Caki2 (cell line): ENCODE results near the gene RFX7. TPM values are rescaled to one million over a fixed set of nuclear protein-coding genes. Genes with fewer than 3 reads are reported as not detected.
A peak's percentile ranks its signal among the peaks of the same experiment; 100 is the strongest.
"Not testable (repeated sequence)": the region's sequence is repeated elsewhere in the genome, so short reads cannot be mapped to it uniquely, and the experiment has no call there.

Source experiments
- DNase-seq: peaks from one replicate; pipeline ENCODE4 v3.0.0-alpha.2; 2015; ENCODE audit warnings: low read depth
- in situ Hi-C: cut with HindIII; loops from 2 replicates; pipeline ENCODE4 v1.10.0; 2016; ENCODE audit warnings: low sequenced_read_pairs, low pct_unique_long_range_greater_than_20kb, mixed read lengths
- total RNA-seq: library from RNA; depleted of rRNA; stranded (reverse); fragments of >200 nt; shearing (Covaris generic); gene quantifications from 2 replicates; pipeline ENCODE4 v1.2.3, GENCODE V29; 2014; ENCODE audit warnings: low replicate concordance; rRNA removed

RFX7 gene
- 0.98 and 2.4 TPM in 2 replicates for total RNA-seq

DNA sequence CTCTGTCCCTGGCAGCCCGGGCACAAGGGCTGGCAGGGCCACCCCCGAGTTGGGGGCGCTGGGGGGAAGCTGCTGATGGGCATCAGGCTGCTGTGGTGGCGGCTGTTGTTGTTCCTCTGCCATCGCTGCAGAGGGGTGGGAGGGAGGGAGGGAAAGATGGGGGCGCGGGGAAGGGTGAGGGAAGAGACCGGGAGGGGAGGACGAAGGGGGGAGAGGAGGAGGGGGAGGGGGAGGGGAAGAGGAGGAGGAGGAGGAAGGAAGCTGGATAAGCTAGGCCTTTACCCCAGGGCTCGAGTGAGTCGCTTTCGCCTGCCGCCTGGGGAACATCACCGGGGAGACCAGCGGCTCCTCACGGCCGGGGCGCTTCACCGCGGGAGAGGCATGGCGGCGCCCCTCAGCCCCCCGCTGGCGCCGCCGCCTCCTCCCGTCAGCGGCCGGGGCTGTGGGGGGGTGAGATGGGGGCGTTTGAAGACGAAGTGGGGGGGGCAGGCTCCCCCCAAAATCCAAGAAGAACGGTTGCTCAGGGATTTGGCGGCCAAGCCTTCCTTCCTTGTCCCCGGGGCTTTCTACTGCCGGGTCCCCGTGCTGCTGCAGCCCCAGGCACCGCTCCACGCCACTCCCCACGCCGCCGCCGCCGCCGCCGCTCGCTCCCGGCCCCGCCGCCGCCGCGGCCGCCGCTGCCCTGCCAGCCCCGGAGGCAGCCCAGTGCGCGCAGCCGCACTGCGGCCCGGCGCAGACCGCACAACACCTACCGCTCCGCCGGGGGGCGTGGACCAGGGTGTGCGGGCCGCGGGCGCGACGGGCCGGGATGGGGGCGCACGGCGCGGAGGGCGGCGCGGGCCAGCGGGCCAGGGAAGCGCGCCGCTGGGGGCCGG lies at the start of gene RFX7:
Gene RFX7, minus strand, starts transcription at position 717 of the 875 bp plus-strand sequence. Its CDS starts 594 bp downstream, at position 123.
- in situ Hi-C loops, result no loop called here
- peak; percentile 35 for DNase-seq

DNA sequence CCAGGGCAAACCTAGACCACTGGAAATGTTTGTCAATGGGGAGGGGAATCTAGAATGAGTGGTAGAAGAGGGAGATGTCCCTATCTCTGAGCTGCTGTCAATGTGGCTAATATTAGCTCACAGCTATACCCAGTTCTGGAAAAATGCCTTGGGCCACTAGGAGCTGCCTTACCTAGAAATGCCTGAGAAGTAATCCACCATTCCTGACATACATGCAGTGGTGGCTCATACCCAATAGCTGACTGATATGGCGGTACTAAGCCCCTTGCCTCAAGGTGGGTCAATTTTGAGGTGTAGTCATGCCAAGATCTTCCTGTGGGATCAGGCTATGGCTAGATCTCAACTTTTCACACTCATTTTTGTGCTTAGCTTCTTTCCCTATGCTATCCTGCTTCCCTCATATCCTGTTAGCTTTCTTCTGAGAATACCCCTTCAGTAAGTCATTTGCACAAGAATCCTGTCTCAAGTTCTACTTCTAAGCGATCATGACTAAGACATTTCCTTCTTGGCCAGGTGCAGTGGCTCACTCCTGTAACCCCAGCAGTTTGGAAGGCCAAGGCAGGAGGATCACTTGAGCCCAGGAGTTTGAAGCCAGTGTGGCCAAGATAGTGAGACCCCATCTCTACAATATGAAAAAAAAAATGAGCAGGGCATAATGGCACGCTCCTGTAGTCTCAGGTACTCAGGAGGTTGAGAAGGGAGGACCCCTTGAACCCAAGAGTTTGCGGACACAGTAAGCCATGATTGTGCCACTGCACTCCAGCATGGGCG lies 49.1 kb upstream of the RFX7 start:
- in situ Hi-C loops, result no loop called here
- no peak for DNase-seq

- in situ Hi-C loops, result no loop called here
- DNase-seq, result no peak
These were observed 48.1 kb upstream of the RFX7 start for GRCh38 chr15:56291741-56292140.

DNA sequence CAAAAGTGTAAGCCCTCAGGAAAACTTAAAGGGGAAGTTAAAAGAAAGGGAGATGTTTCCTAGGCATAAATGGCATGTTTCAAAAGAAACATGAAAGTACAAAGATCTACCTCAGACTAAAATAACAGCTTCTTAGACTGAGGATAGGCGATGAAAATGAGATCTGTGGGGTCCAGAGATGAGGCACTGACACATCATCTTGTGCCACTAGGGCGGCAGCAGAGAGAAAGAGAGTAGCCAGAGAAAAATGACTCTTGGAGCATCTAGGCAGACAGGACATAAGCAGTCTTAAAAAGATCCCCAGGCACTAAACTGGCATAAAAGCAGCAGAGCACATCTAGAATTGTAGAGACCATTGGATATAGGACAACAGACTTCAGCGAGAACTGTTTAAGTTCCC lies 42.5 kb upstream of the RFX7 start:
- DNase-seq, result no peak
- in situ Hi-C loops, result no loop called here

DNA sequence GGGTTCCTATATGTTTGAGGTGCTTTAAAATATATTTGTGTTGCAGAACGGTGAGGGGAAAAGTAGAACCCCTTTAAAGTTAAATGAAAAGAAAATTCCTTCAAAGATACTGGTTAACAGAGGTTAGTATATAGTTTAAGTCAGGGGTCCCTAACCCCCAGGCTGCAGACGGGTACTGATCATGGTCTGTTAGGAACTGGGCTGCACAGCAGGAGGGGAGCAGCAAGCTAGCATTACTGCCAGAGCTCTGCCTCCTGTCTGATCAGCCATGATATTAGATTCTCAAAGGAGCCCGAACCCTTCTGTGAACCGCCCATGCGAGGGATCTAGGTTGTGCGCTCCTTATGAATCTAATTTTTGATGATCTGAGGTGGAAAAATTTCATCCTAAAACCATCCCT lies 37.5 kb upstream of the RFX7 start:
- in situ Hi-C loops, result no loop called here
- DNase-seq, result no peak

- in situ Hi-C loops, result no loop called here
These were observed 30.0 kb upstream of the RFX7 start for GRCh38 chr15:56273724-56274123.

GRCh38 chr15:56272454-56272853 lies 28.8 kb upstream of the RFX7 start:
- in situ Hi-C loops, result no loop called here
- DNase-seq, result no peak

More at GRCh38 chr15:56273724-56274123, 30.0 kb upstream of the RFX7 start:
- DNase-seq, result no peak

DNA sequence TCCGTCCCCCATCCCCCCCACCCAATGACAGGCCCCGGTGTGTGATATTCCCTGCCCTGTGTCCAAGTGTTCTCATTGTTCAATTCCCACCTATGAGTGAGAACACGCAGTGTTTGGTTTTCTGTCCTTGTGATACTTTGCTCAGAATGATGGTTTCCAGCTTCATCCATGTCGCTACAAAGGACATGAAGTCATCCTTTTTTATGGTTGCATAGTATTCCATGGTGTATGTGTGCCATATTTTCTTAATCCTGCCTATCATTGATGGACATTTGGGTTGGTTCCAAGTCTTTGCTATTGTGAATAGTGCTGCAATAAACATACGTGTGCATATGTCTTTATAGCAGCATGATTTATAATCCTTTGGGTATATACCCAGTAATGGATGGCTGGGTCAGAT lies 22.8 kb upstream of the RFX7 start:
- DNase-seq, in situ Hi-C loops: not testable (repeated sequence)

DNA sequence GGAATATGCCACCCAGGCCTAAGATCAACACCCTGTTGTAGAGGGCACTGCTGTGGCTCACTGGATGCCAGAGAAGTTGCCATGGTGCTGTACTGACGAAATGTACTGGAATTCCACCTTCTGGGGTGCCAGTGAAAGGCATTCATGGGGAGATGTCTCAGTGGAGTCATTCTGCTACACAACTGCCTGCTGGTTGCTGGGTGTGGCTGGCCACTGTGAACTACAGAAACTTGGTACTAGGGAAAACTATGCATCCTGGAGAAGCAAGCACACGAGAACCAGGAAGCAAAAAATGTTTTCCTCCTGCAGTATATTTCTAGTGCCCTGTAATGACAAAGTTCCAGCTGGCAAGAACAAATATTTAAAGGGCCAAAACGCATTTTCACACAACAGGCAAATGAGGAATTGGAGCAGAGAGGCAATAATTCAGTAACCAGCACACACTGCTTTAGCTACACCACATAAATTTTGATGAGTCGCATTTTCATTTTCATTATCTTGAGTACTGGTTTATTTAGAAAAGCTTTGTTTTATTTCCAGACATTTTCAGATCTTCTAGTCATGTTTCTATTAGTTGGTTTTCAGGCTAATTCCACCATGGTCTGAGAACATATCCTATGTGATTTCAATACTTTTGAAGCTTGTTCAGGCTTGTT lies 18.3 kb upstream of the RFX7 start:
- DNase-seq, result peak; percentile 23
- in situ Hi-C loops, result no loop called here

GRCh38 chr15:56257306-56257705 lies 13.6 kb upstream of the RFX7 start:
- DNase-seq, in situ Hi-C loops: not testable (repeated sequence)

DNA sequence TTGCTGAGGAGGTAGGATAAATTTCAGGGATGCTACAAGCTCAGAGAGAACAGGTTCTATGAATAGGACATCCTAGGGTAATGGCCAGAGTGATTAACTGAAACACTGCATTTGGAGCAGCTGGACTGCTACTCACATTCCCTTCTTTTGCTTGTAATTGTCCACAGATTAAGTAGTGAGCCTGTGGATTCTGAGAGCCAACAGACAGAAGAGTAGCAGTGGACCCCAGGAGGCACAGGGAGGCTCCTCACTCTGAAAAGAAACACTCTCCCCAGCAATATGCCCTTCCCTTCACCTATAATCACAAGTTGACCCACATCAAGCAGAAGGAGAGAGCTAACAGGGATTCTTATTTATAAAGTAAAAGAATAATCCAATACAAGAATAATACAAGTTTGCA lies 10.6 kb upstream of the RFX7 start:
- no peak for DNase-seq
- in situ Hi-C loops, result no loop called here

- no peak for DNase-seq
- in situ Hi-C loops, result no loop called here
These were observed 8.7 kb upstream of the RFX7 start for GRCh38 chr15:56252386-56252785.

DNA sequence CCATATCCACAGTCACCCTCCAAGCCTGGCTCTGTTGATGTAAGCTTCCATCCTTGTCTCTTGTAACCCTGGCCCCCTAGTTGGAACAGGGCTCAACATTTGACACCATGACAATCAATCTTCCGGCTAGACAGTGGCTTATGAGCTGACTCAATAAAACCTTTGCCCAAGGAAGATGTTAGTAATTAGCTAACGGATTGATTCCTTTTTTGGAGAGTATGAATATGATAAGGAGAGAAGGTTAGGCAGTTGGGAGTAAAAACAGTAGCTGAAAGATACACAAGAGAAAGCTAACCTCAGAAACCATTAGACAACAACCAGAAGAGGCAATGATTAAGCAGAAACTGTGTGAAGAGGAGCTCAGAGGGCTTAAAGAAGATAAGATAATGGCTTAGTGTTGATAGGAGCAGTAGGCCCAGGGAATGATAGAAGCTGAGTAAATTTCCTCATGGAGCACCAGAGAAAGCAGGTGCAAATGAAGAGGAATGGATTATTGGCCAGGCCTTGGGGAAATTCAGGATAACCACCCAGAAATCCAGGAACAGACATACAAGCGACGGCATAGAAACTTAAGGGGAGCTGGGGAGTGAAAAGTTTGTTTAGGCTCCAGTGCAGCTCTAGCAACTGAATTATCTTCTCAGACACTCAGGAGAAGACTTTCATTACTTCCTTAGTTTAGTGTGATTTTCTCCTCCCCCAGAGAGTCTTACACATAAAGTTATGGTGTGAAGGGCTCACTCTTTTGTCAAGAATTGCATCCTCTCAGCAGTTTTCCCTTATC lies 7.8 kb upstream of the RFX7 start:
- DNase-seq, result no peak
- in situ Hi-C loops, result no loop called here

GRCh38 chr15:56250626-56251025 lies 6.9 kb upstream of the RFX7 start:
- in situ Hi-C loops, result no loop called here
- DNase-seq, result no peak

GRCh38 chr15:56249092-56249491 lies 5.4 kb upstream of the RFX7 start:
- in situ Hi-C loops, result no loop called here
- DNase-seq, result peak; percentile 19

GRCh38 chr15:56248311-56248992 lies 4.8 kb upstream of the RFX7 start:
- in situ Hi-C loops, result no loop called here
- DNase-seq, result no peak

- DNase-seq, result no peak
- in situ Hi-C loops, result no loop called here
These were observed 3.6 kb upstream of the RFX7 start for GRCh38 chr15:56247266-56247665.
